Dedifferentiated amniotic fluid mesenchymal stem cell (primary cell): ENCODE results near the gene MT1X.
"Not testable (repeated sequence)": the region's sequence is repeated elsewhere in the genome, so short reads cannot be mapped to it uniquely, and the experiment has no call there.

Experiments used
- DNase-seq: peaks from one replicate; pipeline ENCODE4 v3.0.0-alpha.2; 2016; ENCODE audit errors: extremely low spot score

Gene MT1X

GRCh38 chr16:56653218-56653617 lies 29.1 kb upstream of the MT1X start:
- DNase-seq = no peak

GRCh38 chr16:56657555-56658326 lies 24.5 kb upstream of the MT1X start, which contains the start of gene MT1F:
MT1F (plus strand) TSS chr16:56657959; CDS start chr16:56658059, 100 bp downstream.
- no peak for DNase-seq

- DNase-seq = no peak
Measured at GRCh38 chr16:56658327-56658875, 23.9 kb upstream of the MT1X start.

GRCh38 chr16:56662357-56663354 lies 19.6 kb upstream of the MT1X start:
- no peak for DNase-seq

- DNase-seq = no peak
Measured at GRCh38 chr16:56664506-56664905, 17.8 kb upstream of the MT1X start.

GRCh38 chr16:56665286-56666261 lies 16.7 kb upstream of the MT1X start:
- not testable (repeated sequence) for DNase-seq

GRCh38 chr16:56667581-56668571 lies 14.4 kb upstream of the MT1X start, which contains the start of gene MT1G:
MT1G (minus strand) TSS chr16:56668065; CDS start chr16:56667993, 72 bp downstream.
- no peak for DNase-seq

GRCh38 chr16:56669005-56669839 lies 13.0 kb upstream of the MT1X start, which contains the start of gene MT1H:
MT1H (plus strand) TSS chr16:56669814; CDS start chr16:56669885, 71 bp downstream.
- DNase-seq = no peak

- DNase-seq = no peak
Measured at GRCh38 chr16:56669840-56670619, 12.2 kb upstream of the MT1X start.

GRCh38 chr16:56670620-56670934 lies 11.7 kb upstream of the MT1X start:
- no peak for DNase-seq

- not testable (repeated sequence) for DNase-seq
Measured at GRCh38 chr16:56671691-56672090, 10.6 kb upstream of the MT1X start.

GRCh38 chr16:56672171-56672570 lies 10.1 kb upstream of the MT1X start:
- not testable (repeated sequence) for DNase-seq

GRCh38 chr16:56672761-56673536 lies 9.3 kb upstream of the MT1X start:
- no peak for DNase-seq

- no peak for DNase-seq
Measured at GRCh38 chr16:56673921-56674320, 8.3 kb upstream of the MT1X start.

- not testable (repeated sequence) for DNase-seq
Measured at GRCh38 chr16:56674570-56674969, 7.7 kb upstream of the MT1X start.

- no peak for DNase-seq
Measured at GRCh38 chr16:56675685-56676210, 6.5 kb upstream of the MT1X start.

- no peak for DNase-seq
Measured at GRCh38 chr16:56677474-56677873, 4.8 kb upstream of the MT1X start.
